ENCODE data around the gene HIBCH. TPM values are rescaled to one million over a fixed set of nuclear protein-coding genes. Genes with fewer than 3 reads are reported as not detected.
"Not testable (repeated sequence)": the region's sequence is repeated elsewhere in the genome, so short reads cannot be mapped to it uniquely, and the experiment has no call there.

The HIBCH gene
- total RNA-seq, 1 donor from 2014 or later: 64.0 TPM

GRCh38 chr2:190277234-190278112, 42.2 kb downstream of the HIBCH start:
- DNase-seq (ENCODE audit: low spot score in 2 of 2, unreplicated experiment in 2 of 2): no peak
- peaks cover 1% of the 10 kb centered on the region for H3K4me1 Mint-ChIP-seq
- no peak overlapping the region for H3K4me3 Mint-ChIP-seq
- TF ChIP-seq CTCF (IDR thresholded peaks at IDR 0.05; ENCODE audit: unreplicated experiment): peak; percentile 50
- no peak overlapping the region for H3K27ac Mint-ChIP-seq
- peaks cover 11% of the 10 kb centered on the region for H3K9me3 Mint-ChIP-seq
- peaks cover 62% of the 10 kb centered on the region for H3K36me3 Mint-ChIP-seq
- H3K27me3 Mint-ChIP-seq (ENCODE audit: low read depth): no peaks in the 10 kb centered on the region

GRCh38 chr2:190272457-190272842, 47.2 kb downstream of the HIBCH start:
- peaks cover 37% of the 10 kb centered on the region for H3K36me3 Mint-ChIP-seq
- no peak overlapping the region for H3K4me3 Mint-ChIP-seq
- H3K27ac Mint-ChIP-seq: no peak overlapping the region
- TF ChIP-seq CTCF (IDR thresholded peaks at IDR 0.05; ENCODE audit: unreplicated experiment): no peak
- H3K27me3 Mint-ChIP-seq (ENCODE audit: low read depth): no peaks in the 10 kb centered on the region
- DNase-seq (ENCODE audit: low spot score in 2 of 2, unreplicated experiment in 2 of 2): no peak
- H3K9me3 Mint-ChIP-seq: peaks cover 3% of the 10 kb centered on the region
- H3K4me1 Mint-ChIP-seq: no peaks in the 10 kb centered on the region

GRCh38 chr2:190271783-190272456, 47.7 kb downstream of the HIBCH start:
- DNase-seq (ENCODE audit: low spot score in 2 of 2, unreplicated experiment in 2 of 2): no peak
- Mint-ChIP-seq H3K36me3 (peaks cover 42% of the 10 kb centered on the region), H3K27ac (no peak overlapping the region), H3K4me1 (no peaks in the 10 kb centered on the region), H3K4me3 (no peak overlapping the region), H3K9me3 (peaks cover 3% of the 10 kb centered on the region), H3K27me3 (ENCODE audit: low read depth) (no peaks in the 10 kb centered on the region)
- no peak for TF ChIP-seq CTCF (IDR thresholded peaks at IDR 0.05; ENCODE audit: unreplicated experiment)

GRCh38 chr2:190270298-190270697, 49.3 kb downstream of the HIBCH start:
- no peak for DNase-seq (ENCODE audit: low spot score in 2 of 2, unreplicated experiment in 2 of 2)
- Mint-ChIP-seq H3K4me3 (no peak overlapping the region), H3K27me3 (ENCODE audit: low read depth) (no peaks in the 10 kb centered on the region), H3K9me3 (peaks cover 6% of the 10 kb centered on the region), H3K36me3 (peaks cover 34% of the 10 kb centered on the region), H3K27ac (no peak overlapping the region), H3K4me1 (no peaks in the 10 kb centered on the region)
- no peak for TF ChIP-seq CTCF (IDR thresholded peaks at IDR 0.05; ENCODE audit: unreplicated experiment)

- not testable (repeated sequence) for H3K27me3 Mint-ChIP-seq (ENCODE audit: low read depth)
These were observed 49.9 kb downstream of the HIBCH start for GRCh38 chr2:190269699-190270098.

GRCh38 chr2:190267302-190267701, 52.3 kb downstream of the HIBCH start:
- DNase-seq (ENCODE audit: low spot score in 2 of 2, unreplicated experiment in 2 of 2): no peak
- TF ChIP-seq CTCF (IDR thresholded peaks at IDR 0.05; ENCODE audit: unreplicated experiment): no peak
- Mint-ChIP-seq H3K4me3 (no peak overlapping the region), H3K27me3 (ENCODE audit: low read depth) (no peaks in the 10 kb centered on the region), H3K36me3 (peaks cover 33% of the 10 kb centered on the region), H3K9me3 (peaks cover 9% of the 10 kb centered on the region), H3K4me1 (no peaks in the 10 kb centered on the region), H3K27ac (no peak overlapping the region)

More at GRCh38 chr2:190269699-190270098, 49.9 kb downstream of the HIBCH start:
- not testable (repeated sequence) for H3K4me1 Mint-ChIP-seq; H3K27ac Mint-ChIP-seq; H3K9me3 Mint-ChIP-seq; H3K4me3 Mint-ChIP-seq; DNase-seq (ENCODE audit: low spot score in 2 of 2, unreplicated experiment in 2 of 2)
- peaks cover 34% of the 10 kb centered on the region for H3K36me3 Mint-ChIP-seq
